GM15510 (cell line): ENCODE results near the gene PCGF3.

Source experiments
- POLR2A ChIP-seq: IDR thresholded peaks from 3 replicates; pipeline ENCODE4 v1.6.1; 2011; ENCODE audit warnings: borderline replicate concordance; ENCODE audit not compliant: insufficient read length; ENCODE audit errors: extremely low read depth

Gene PCGF3

DNA sequence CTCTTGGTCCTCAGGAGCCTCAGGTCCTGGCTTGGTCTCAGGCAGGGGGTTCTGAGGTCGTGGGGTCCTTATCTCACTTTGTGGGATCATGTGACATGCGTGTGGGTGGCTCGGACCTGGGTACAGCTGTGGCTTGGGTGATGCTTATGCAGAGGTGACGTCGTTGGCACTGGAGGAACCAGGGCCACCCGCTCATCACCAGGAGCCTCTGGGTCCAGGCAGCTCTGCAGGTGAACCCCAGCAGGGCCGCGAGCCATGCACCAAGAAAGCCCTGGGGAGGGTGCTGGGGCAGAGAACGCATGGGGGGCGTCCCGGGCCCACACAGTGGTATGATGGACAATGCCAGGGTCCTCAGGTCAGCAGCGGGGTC lies 40.3 kb upstream of the PCGF3 start:
- TF ChIP-seq POLR2A: no peak

DNA sequence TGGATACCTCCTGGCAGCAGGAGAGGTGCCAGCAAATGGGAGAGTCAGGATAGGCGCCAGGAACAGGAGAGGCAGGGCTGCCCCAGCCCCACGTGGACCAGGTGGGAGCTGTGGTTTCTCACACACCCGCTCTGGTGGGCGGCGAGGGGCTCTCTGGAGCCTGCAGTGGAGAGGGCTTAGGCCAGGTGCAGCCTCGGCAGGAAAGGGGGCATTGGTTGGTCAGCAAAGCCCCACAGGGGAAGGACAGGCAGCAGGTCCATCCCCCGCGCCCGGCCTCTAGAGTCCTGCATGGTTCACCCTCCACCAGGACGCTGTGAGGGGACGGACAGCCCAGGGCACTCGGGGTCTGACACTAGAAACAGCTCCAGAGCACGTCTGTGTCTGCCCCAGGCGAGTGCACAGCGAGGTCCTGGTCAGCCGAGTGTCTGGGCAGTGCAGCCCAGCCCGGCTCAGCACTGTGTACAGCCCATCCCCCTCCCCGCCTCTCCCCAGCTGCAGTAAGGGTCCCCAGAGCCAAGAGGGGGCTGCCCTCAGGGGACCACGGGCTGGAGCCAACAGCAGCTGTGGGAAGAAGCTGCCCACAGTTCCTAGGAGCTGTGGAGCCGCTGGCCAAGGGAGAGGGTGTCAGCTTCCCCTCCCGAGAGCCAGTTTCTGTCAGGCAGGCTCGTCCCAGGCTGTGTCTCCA lies 39.7 kb upstream of the PCGF3 start:
- no peak for TF ChIP-seq POLR2A

DNA sequence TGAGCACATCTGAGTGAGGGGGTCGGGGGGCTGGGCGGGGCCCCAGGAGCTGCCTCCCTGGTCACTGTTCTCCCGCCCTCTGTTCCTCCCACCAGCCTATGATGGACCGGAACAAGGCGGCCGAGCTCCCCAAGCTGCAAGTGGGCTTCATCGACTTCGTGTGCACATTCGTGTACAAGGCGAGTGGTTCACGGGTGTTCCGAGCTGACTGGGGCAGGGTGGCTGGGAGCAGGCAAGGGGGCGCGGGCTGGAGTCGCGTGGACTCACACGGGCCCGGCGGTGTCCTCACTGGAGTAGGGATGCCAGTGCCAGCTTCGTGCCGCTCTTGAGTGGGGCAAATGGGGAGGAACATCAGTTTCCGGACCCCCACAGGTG lies 39.2 kb upstream of the PCGF3 start:
- no peak for TF ChIP-seq POLR2A

DNA sequence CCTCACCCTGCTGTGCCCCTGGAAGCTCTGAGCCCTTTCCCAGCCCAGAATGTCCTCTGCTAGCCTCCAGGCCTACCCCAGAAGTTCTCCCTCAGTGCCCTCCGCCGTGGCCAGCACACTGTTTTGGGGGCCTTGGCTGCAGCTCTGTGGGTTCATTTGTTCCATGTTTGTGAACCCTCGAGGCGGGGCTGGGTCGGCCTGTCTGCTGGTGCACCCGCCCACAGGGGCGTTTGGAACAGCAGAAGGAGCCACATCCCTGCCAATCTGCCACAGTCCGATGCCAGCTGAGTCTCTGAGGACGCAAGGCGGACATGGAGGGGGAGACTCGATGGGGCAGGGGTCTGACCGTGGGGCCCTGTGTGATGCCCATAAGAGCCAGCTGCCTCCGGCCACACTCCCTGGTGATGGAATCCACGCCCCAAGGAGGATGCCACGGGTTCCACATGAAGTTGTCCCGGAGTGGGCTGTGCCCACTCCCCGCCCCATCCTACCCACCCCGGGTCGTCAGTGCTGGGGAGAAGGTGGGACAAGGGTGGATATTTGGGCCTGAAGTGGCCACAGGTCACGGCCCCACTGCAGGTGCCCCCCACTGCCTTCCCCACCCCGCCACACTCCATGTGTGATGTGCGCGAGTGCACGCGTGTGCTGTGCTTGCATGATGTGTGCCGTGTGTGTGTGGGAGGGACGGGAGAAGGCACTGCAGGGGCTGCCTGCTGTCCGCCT lies 38.6 kb upstream of the PCGF3 start:
- TF ChIP-seq POLR2A: no peak

DNA sequence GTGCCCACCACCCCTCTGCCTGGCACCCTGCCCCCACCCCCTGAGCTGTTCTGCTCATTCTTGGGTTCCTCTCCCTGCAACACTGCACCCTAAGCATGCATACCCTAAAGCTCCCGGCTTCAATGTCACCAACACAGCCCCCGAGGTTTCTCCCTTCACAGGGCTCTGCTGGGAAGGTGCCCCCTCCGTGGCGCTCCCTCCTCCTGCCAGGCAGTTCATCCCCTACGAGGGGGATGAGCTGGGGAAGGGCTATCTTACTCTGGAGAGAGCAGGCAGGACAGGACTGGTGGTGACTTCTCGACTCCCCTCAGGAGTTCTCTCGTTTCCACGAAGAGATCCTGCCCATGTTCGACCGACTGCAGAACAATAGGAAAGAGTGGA lies 38.1 kb upstream of the PCGF3 start:
- TF ChIP-seq POLR2A: no peak

DNA sequence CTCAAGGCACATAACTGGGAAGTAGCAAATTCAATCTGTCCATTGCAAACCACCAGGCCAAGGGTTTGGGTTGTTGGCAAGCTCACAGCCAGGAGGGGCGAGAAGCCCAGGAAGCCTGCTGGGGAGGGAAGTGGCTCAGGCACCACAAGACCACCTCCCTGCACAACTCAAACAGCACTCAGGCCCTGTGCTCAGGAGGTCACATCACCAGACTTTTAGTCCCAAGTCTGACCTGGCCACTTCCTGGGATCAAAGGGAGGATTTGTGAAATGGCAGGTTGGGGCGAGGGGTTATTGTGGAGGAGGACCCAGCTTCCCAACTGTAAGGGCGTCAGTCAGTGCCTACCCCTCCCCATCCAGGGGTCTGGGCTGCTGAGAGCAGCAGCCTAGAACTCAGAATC lies 33.9 kb upstream of the PCGF3 start:
- no peak for TF ChIP-seq POLR2A

DNA sequence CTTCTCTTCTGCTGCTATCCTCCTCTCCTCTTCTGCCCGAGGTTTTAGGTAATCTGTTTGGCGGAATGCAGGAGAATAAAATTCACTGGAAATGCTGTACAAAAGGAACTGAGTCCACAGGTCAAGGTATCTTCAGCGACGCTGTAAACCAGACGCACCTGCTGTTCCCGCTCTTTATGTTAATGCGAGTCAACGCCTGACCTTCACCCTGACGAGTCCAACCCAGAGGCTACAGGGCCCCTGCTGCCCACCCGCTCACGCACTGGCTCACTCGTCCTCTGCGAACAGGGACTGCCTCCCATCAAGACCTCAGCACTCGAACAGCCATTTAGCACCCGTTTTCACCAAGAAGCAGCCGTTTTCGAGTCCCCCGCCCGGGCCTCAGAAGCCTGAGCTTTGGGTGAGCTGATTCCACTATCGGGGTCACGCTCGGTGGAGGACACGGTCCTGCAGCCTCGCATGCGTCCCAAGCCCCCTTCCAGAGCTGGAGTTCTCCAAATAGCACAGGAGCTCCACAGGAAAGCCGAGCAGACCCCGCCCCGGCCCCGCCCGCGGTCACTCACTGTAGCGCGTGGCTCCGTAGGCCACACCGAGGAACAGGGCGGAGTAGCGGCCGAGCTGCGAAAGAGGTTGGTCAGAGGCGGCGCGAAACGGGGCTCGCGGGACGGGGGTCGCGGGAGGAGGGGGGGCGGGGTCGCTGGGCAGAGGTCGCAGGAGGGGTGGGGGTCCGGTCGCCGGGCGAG lies 32.1 kb upstream of the PCGF3 start:
- no peak for TF ChIP-seq POLR2A

DNA sequence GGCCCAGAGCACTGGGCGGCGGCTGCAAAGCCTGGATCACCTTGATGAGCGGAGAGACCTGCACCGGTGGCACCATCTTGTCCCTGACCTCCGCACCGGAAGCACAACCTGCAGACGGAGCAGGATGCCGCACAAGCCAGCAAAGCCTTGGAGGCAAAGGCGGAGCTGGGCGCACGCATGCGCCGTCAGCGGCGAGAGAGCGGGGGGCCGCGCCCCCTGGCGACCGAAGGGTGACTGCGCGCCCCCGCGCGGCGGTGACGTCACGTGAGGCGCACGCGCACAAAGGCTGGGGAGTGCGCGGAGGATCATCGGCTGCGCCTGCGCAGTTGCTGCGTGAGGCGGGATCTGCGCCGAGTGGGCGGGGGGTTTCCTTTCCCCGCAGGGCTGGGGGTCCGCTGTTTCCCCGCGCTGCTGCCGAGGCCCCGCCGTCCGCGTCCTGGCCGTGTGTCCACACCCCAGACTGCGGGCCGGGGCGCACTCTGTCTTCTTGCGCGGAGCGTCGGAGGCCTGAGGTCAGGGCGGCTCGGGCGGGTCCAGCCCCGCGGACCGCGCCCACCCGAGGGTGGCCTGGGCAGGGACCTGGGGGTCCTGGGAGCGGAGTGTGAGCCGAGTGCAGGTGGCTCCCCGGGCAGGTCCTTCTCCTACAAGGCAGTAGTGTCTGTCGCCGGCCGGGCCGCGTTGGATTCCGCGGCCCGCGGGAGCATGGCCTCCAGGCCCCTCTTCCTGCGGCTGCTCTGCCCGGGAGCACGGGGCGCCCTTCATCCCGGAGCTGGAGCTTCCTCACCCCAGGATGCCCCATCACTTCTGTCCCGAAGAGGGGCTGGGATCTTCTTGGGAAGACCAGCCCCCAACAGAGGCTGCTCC lies 31.2 kb upstream of the PCGF3 start, which contains the start of the genes ATP5ME and MYL5:
Gene ATP5ME (minus strand): TSS at position 105 of the 864 bp plus-strand sequence. CDS start 29 bp downstream, at position 76.
Gene MYL5 (plus strand): TSS at position 371 of the 864 bp plus-strand sequence. CDS start 3,485 bp downstream, outside the sequence.
- TF ChIP-seq POLR2A: peak; percentile 81

DNA sequence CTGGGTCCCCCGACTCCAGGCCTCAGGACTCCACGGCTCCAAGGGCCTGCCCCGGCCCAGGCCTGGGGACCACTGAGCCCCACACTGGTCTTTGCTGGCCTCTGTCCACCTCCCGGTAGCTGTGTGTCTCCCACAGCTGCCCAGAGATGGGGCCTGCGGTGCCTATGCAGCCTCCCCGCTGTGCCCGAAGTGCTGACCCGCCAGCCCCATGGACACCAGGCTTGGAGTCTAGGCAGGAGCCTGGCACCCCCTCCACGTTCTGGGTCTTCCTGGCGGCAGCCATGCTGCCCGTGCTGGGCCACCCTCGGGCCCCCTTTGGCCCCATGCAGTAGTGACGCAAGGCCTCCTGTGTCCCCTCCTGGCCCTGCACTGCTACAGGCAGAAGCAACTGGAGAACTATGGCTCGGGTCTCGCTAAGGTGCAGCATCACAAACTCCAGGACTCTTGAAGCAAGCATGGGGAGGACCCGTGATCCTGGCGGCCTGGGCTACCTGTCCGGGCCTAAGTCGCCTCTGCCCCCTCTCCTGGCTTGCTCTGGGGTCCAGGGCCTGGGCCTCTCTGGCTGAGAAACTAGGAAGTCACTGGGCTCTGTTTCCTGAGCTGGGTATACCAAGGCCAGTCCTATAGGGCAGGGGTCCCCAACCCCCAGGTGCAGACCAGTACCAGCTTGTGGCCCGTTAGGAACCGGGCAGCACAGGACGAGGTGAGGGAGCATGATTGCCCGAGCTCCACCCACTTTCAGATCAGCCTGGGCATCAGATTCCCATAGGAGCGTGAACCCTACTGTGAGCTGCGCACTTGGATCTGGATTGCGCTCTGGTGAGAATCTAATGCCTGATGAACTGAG lies 30.4 kb upstream of the PCGF3 start:
- TF ChIP-seq POLR2A: peak; percentile 34

DNA sequence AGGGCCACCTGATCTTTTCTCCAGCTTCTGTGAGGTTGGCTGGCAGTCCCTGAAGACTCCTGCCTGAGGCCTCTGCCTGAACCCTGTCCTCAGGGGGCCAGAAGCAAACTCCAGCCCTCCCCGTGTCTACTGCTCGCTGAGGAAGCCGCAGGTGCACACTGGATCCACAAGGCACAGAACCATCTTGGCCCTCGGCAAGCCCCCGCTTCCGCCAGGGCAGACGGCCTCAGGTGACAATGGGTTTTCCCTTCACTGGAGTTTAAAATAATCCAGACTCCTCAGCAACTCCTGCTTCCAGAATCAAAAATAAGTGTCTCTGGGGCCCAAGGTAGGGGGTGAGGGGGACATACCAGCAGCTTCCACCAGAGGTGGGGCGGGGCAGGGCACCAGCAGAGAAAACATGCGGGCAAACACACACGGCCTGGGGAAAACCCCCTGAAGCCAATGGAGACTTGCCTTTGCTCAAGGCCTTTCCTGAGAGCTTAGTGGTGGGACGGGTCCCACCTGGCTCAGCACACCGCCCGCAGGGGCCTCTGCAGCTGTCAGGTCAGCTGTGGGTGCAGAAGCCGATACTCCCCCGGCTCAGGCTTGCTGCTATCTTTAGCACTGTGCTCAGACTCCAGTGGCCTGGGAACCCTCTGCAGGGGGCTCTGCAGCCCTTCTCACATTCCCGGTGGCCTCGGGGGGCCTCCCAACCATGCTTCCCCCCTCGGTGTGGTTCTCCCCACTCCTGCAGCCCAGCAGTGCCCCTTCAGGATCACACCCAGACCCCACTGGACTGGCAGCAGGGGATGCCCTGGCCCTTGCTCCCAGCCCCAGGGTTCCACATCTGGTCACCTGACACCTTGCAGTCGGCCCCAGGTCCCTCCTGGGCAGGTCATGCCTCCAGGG lies 29.4 kb upstream of the PCGF3 start:
- no peak for TF ChIP-seq POLR2A

DNA sequence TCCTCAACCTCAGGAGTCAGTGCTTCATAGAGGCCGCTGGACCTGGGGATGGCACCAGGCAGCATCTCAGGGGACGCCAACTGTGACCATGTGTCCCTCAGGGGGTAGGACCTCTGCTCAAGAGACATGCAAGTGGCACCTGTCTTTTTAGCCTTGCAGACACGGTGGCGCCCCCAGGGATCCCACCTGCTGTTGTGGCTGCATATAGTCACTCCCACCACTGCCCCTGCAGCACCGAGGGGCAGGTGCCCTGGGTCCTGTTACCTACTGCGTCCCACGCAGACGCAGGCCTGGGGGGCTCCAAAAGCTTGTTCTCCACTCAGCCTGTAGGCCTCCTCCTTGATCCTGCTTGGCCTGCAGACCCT lies 28.8 kb upstream of the PCGF3 start:
- peak; percentile 6 for TF ChIP-seq POLR2A

DNA sequence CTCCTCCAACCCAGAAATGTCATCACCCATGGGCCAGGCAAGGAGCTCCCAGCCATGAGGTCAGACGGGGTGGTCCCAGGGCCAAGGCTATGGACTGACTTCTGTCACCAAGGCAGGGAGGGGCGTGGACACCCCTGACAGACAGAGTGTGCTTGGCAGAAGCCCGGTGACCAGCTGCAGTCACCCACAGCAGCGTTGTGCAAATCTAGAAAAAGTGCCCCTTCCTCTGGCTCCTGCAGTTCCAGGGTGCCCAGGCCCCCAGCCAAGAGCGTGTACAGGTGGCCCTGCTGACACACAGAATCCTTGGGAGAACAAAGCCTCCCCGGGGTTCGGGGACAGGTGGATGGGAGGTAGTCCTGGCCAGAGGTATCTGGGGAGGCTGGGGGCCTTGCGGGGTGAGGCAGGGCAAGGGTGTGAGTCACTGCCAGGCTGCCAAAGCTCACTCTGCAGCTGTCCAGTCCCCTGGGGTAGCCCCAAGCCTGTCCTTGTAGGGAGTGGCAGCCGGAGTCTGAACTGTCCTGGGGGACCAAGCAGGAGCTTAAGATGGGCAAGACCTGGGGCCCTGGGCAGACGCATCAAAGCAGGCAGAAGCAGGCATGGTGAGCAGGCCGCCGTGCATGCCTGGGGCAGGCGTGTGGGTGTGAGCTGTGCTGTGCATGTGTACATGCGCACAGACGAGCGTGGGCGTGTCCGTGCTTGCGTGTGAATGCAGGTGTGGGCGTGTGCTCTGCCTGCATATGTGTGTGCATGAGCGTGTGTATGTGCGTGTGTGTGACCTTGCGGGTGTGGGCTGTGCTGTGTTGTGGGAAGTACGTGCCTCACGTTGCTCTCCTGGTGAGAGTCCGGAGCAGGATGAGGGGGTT lies 28.0 kb upstream of the PCGF3 start:
- no peak for TF ChIP-seq POLR2A
